Fibroblast of skin of abdomen (primary cell): ENCODE measurements around the gene MKLN1.
A peak's percentile ranks its signal among the peaks of the same experiment; 100 is the strongest.
"Not testable (repeated sequence)": the region's sequence is repeated elsewhere in the genome, so short reads cannot be mapped to it uniquely, and the experiment has no call there.

ENCODE experiments used
- DNase-seq: peaks from one replicate; pipeline ENCODE4 v3.0.0-alpha.2; 2013

The MKLN1 gene

GRCh38 chr7:131312838-131313237 lies 14.8 kb upstream of the MKLN1 start:
- no peak for DNase-seq

GRCh38 chr7:131320603-131321002 lies 7.1 kb upstream of the MKLN1 start:
- no peak for DNase-seq

DNA sequence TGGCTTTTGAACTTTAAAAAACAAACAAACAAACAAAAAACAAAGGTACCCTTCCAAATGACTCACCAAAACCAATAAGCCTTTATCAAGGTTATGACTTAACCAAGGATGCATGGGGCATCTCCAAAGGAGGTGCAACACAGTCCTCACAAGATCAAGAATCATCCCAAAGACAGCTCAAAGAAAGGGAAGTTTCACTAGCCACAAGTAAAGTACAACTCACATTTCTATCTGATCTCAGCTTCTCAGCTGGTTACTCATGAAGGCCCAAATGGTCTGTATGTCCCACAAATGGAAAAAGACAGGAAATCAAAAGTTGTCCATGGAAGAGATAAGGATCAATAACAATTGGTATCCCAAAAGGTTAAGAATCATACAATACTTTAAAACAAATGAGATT lies 6.0 kb upstream of the MKLN1 start:
- DNase-seq, result no peak

DNA sequence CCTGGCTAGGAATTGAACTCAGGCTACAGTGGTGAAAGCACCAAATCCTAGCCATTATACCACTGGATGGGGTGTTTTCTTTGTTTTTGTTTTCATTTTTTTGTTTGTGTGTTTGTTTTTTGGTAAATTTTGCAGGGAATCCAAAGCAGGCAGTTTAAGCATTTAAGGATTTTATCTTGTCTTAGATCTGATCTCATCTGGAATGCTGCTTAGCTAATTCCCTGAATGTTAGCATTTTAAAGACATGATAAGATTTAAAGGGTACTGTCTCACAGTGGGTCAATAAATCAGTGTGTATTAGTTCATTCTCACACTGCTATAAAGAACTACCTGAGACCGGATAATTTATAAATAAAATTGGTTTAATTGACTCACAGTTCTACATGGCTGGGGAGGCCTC lies 5.6 kb upstream of the MKLN1 start:
- no peak for DNase-seq

- no peak for DNase-seq
Measured at GRCh38 chr7:131322861-131323260, 4.8 kb upstream of the MKLN1 start.

GRCh38 chr7:131325179-131325840 lies 2.4 kb upstream of the MKLN1 start:
- no peak for DNase-seq

DNA sequence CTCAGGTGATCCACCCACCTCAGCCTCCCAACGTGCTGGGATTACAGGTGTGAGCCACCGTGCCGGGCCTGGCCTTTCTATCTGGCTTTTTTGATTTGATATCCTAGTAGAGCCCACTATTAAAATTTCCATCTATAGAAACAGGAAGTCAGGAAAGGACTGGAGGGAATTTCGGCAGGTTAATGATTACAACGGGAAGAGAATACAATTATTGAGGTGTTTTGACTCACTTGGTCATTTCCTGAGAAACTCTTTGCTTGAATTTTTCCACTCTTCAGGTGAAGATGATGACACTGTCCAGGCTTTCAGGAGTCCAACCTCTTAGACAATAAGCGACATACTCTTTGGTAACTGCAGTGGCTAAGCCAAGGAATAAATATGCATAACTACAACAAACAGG lies 1.1 kb upstream of the MKLN1 start:
- DNase-seq, result no peak

- DNase-seq, result peak; percentile 58
Measured at GRCh38 chr7:131327049-131327625, 539 bp upstream of the MKLN1 start.

DNA sequence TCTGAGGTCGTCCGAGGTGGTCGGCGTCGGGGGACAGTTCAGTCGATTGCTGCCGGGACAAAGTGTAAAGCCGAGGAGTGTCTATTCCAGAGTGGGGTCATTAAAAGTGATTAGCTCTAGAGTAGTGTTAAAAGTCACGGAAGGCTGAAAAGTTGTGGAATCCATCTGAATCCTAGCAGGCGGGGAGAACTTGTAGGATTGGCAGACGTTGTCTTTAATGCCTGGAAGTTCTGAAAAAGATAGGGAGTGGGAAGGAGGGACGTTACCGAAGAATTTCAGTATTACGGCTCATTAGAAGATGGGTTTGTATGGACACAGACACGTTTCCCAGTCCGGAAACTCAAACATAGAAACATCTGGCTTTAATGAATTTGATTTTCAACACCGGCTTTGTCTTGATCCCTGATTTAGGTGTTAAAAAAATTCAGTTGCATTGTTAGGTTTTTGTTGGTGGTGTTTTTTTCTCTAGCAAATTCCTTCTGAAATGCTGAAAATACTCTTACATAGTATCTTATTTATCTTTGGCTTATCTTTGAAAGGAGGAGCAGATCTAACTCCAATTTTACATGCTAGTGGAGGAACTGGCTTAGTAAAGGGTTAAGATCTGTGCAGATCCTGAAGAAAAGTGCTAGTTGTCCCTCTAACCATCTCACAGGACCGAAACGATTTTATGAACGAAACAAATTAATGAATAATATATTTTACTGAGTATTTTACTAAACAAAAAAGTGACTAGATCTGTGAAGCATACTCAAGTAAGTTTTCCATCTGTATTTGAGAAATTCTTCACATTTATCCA lies 900 bp downstream of the MKLN1 start:
- peak; percentile 47 for DNase-seq

GRCh38 chr7:131329176-131329570 lies 1.5 kb downstream of the MKLN1 start:
- no peak for DNase-seq

GRCh38 chr7:131330299-131330698 lies 2.6 kb downstream of the MKLN1 start:
- no peak for DNase-seq

DNA sequence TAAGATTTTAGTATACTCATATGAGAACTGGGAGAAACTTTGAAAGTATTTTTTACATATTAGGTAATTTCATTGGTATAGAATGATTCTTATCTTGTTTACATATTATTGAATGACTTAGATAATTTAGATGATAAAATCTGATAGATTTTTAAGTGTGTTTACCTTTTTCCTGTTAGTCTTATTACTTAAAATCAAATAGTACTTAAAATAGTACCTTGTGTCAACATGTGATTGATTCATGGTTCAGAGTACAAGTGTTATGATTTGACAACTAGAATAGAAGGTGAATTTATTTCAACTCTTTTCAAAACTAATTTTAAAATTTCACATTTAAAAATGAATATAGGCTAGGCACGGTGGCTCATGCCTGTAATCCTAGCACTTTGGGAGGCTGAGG lies 4.1 kb downstream of the MKLN1 start:
- DNase-seq, result no peak

- DNase-seq, result not testable (repeated sequence)
Measured at GRCh38 chr7:131332729-131333128, 5.1 kb downstream of the MKLN1 start.

DNA sequence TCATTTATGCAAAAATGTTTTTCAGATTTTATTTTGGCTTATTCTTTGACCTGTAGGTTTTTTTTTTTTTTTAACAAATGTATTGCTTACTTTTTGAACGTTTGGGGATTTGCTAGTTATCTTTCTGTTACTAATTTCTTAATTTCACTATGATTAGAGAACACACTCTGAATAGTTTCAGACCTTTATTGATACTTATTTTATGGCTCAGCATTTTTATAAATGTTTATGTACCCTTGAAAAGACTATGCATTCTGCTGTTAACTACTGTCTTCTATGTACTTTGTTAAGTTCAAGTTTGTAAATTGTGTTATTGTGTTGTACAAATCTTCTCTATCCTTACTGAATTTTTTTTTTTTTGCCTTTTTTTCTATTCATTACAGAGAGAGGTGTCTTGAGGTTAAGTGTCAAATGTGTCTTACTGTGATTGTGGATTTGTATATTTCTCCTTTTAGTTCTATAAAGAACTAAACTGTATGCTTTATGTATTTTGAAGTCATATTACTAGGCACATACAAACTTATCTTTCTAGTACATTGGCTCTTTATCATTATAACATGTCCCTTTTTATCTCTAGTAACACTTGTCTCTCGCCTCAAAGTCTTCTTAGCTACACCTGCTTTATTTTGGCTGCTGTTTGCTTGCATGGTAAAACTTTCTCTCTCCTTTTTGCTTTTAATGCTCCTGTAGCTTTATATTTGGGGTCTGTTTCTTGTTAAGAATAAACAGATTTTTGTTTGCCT lies 8.1 kb downstream of the MKLN1 start:
- no peak for DNase-seq

DNA sequence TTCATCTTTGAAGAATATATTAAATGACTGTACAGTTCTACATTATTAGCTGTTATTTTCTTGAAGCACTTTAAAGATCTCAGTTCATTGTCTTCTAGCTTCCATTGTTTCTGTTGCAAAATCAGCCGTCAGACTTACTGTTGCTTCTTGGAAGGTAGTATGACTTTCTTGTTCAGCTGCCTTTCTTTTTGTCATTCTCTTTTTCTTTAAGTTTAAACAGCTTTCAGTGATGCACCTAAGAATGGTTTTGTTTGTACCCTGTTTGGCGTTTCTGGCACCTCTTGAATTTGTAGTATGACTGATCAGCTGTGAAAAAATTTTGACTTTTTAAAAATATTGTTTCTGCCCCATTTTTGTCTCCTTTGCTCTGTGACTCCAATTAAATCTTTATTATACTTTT lies 9.3 kb downstream of the MKLN1 start:
- DNase-seq, result peak; percentile 19

DNA sequence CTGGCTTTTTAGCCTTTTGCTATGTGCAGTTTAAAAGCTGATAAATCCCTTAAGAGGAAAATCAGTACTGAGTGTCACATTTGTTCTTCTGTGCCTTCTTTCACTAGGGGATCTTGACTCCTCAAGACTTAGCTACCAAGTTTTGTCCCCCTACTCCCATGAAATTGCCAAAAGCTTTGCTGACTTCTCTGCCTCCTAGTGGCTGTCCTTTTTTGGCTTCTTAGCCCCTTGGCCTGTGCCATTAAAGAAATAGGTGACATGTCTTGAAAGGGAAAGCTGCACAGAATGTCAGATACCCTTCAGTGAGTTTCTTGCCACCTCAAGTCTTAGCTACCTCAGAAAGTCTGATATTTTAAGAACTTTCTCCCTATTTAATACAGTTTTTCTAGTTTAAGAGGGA lies 10.5 kb downstream of the MKLN1 start:
- DNase-seq, result no peak

DNA sequence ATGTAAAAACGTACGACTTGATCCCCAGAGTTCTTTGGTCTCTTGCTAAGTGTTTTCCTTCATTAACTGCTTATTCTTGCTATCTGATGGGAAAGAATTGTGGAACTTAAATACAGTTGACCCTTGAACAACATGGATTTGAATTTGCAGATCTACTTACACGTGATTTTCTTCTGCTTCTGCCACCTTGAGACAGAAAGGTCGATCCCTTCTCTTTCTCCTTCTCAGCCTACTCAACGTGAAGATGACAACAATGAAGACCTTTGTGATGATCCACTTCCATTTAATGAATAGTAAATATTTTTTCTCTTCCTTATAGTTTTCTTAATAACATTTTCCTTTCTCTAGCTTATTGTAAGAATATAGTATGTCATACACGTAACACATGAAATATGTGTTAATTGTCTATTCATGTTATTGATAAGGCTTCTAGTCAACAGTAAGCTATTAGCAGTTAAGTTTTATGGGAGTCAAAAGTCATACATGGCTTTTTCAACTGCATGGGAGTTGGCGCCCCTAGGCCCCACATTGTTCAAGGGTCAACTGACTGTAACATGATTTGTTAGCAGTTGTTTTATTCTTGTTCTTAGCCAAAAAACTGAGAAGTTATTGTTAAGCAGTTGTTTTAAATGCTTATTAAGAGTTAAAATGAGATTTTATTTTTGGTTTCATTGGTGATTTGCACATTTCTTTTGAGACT lies 11.2 kb downstream of the MKLN1 start:
- DNase-seq, result no peak

DNA sequence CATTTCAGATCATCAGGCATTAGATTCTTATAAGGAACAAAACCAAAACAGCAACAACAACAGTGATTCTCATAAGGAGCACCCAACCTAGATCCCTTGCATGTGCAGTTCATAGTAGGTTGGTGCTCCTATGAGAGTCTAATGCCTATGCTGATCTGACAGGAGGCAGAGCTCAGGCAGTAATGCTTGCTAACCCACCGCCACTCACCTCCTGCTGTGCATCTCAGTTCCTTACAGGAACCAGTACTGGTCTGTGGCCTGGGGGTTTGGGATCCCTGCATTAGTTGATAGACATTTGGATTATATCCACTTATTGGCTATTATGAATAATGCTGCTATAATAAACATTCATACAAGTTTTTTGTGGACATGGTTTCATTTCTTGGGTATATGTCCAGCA lies 14.0 kb downstream of the MKLN1 start:
- no peak for DNase-seq

DNA sequence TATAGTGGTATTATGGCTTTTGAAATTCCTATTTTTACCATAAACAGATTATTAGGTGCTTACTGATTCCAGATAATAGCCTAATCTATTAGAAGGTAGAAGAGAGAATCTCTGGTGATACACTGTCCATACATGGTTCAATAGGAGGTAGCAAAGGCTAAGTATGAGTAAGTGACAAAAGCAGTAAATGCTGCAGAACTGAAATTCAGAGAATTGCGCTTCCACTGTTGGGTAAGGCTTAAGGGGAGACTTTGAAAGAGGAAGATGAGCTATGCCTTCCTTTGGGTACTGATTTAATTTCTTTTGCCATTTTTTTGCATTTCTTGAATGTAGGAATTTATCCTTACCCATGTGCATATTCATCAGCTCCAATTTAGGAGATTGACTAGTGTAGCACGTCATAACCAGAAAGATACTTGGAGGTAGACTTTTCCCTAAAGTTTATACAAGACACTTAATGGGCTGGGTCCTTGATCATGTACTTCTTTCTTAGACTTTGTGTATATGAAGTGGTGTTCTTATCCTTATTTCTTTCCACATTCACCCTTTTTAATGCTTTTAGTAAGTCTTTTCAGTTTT lies 15.3 kb downstream of the MKLN1 start:
- DNase-seq, result no peak

GRCh38 chr7:131346885-131347592 lies 19.4 kb downstream of the MKLN1 start:
- DNase-seq, result no peak

- DNase-seq, result no peak
Measured at GRCh38 chr7:131352032-131352431, 24.4 kb downstream of the MKLN1 start.

GRCh38 chr7:131354390-131354789 lies 26.7 kb downstream of the MKLN1 start:
- DNase-seq, result peak; percentile 6
